GM23338 (cell line): Measurements from ENCODE around the gene PPP1R9B. TPM values are rescaled to one million over a fixed set of nuclear protein-coding genes. Genes with fewer than 3 reads are reported as not detected.

Source experiments
- ATAC-seq: fragments of 200-7000 bp; cut with Tn5 transposase; 3 replicates; pipeline ENCODE4 v1.9.1; 2020
- DNase-seq: peaks from one replicate; pipeline ENCODE4 v3.0.0-alpha.2; 2015; ENCODE audit warnings: low spot score
- H2AFZ ChIP-seq: fragments of 200-600 bp; sonication (generic); 2 replicates; pipeline ENCODE4 v1.8.0; 2016; ENCODE audit warnings: antibody characterized with exemption, mild to moderate bottlenecking, moderate library complexity
- H3F3A ChIP-seq: fragments of 200-600 bp; sonication (generic); replicated peaks from 2 replicates; pipeline ENCODE4 v1.8.0; 2017; ENCODE audit warnings: antibody characterized with exemption, mixed run types, low read depth
- H3K27ac ChIP-seq: fragments of 200-600 bp; sonication (generic); 2 replicates; pipeline ENCODE4 v1.6.1; 2016; ENCODE audit warnings: low read depth
- H3K27me3 ChIP-seq: fragments of 200-600 bp; sonication (generic); 2 replicates; pipeline ENCODE4 v1.8.0; 2016; ENCODE audit warnings: mild to moderate bottlenecking, mixed run types, moderate library complexity; ENCODE audit not compliant: insufficient read depth
- H3K36me3 ChIP-seq: fragments of 200-600 bp; sonication (generic); 2 replicates; pipeline ENCODE4 v1.8.0; 2016; ENCODE audit warnings: mild to moderate bottlenecking; ENCODE audit not compliant: insufficient read depth
- H3K4me1 ChIP-seq: fragments of 200-600 bp; sonication (generic); 2 replicates; pipeline ENCODE4 v1.8.0; 2016; ENCODE audit warnings: mild to moderate bottlenecking, moderate library complexity; ENCODE audit not compliant: insufficient read depth
- H3K4me2 ChIP-seq: fragments of 200-600 bp; sonication (generic); 2 replicates; pipeline ENCODE4 v1.7.1; 2017; ENCODE audit warnings: mixed run types
- H3K4me3 ChIP-seq: fragments of 200-600 bp; sonication (generic); 2 replicates; pipeline ENCODE4 v1.6.1; 2016; ENCODE audit warnings: mixed run types
- H3K79me2 ChIP-seq: fragments of 200-600 bp; sonication (generic); replicated peaks from 2 replicates; pipeline ENCODE4 v1.8.0; 2017; ENCODE audit warnings: mild to moderate bottlenecking; ENCODE audit not compliant: insufficient read depth
- H3K9me2 ChIP-seq: fragments of 200-600 bp; sonication (generic); 2 replicates; pipeline ENCODE4 v1.8.0; 2017; ENCODE audit not compliant: insufficient read depth
- H4K20me1 ChIP-seq: fragments of 200-600 bp; sonication (generic); replicated peaks from 2 replicates; pipeline ENCODE4 v1.8.0; 2017; ENCODE audit warnings: mild to moderate bottlenecking; ENCODE audit not compliant: insufficient read depth
- H3K27ac Mint-ChIP-seq: 2 replicates; pipeline ENCODE4 v1.8.0; 2020; ENCODE audit warnings: inconsistent platforms, mild to moderate bottlenecking, moderate library complexity, mixed read lengths
- H3K27me3 Mint-ChIP-seq: 3 replicates; pipeline ENCODE4 v1.8.0; 2022; ENCODE audit warnings: low read depth, mild to moderate bottlenecking, moderate library complexity, mixed read lengths, inconsistent platforms; ENCODE audit not compliant: insufficient read depth, poor library complexity
- H3K36me3 Mint-ChIP-seq: 3 replicates; pipeline ENCODE4 v1.8.0; 2021; ENCODE audit warnings: low read depth, mild to moderate bottlenecking, inconsistent platforms, moderate library complexity, mixed read lengths
- H3K4me1 Mint-ChIP-seq: 3 replicates; pipeline ENCODE4 v1.8.0; 2020; ENCODE audit warnings: mild to moderate bottlenecking, inconsistent platforms, mixed read lengths
- H3K4me3 Mint-ChIP-seq: 3 replicates; pipeline ENCODE4 v1.8.0; 2021; ENCODE audit warnings: moderate library complexity, mild to moderate bottlenecking, inconsistent platforms, mixed read lengths
- H3K9me3 Mint-ChIP-seq: 3 replicates; pipeline ENCODE4 v1.8.0; 2020; ENCODE audit warnings: moderate library complexity, mild to moderate bottlenecking, inconsistent platforms, mixed read lengths
- CREB1 ChIP-seq: fragments of 250-450 bp; sonication (Bioruptor Pico); IDR thresholded peaks from 2 replicates; pipeline ENCODE4 v1.5.0; 2020; ENCODE audit warnings: low read depth, mild to moderate bottlenecking, moderate library complexity
- ETS1 ChIP-seq: IDR thresholded peaks from 2 replicates; pipeline ENCODE4 v1.6.1; 2016; ENCODE audit warnings: antibody characterized with exemption
- EZH2 ChIP-seq: fragments of 200-600 bp; sonication (generic); IDR thresholded peaks from one replicate; pipeline ENCODE4 v1.8.0; 2017; ENCODE audit warnings: antibody characterized with exemption, mild to moderate bottlenecking, low read depth; ENCODE audit not compliant: unreplicated experiment
- EZH2phosphoT487 ChIP-seq: fragments of 200-600 bp; sonication (generic); IDR thresholded peaks from one replicate; pipeline ENCODE4 v1.8.1; 2018; ENCODE audit warnings: antibody characterized with exemption; ENCODE audit not compliant: unreplicated experiment
- JUNB ChIP-seq: IDR thresholded peaks from one replicate; pipeline ENCODE4 v1.6.1; 2016; ENCODE audit warnings: antibody characterized with exemption; ENCODE audit not compliant: unreplicated experiment
- NANOG ChIP-seq: IDR thresholded peaks from 2 replicates; pipeline ENCODE4 v1.6.1; 2016; ENCODE audit warnings: antibody characterized with exemption, borderline replicate concordance
- POLR2AphosphoS5 ChIP-seq: IDR thresholded peaks from 2 replicates; pipeline ENCODE4 v1.6.1; 2016; ENCODE audit warnings: antibody characterized with exemption, low read depth
- STAT1 ChIP-seq: IDR thresholded peaks from one replicate; pipeline ENCODE4 v1.6.1; 2016; ENCODE audit warnings: antibody characterized with exemption; ENCODE audit not compliant: unreplicated experiment
- ZNF114 ChIP-seq: fragments of 250-450 bp; sonication (Bioruptor Pico); IDR thresholded peaks from 2 replicates; pipeline ENCODE4 v1.5.0; 2020; ENCODE audit warnings: mild to moderate bottlenecking, moderate library complexity
- ZNF331 ChIP-seq: fragments of 250-450 bp; sonication (Bioruptor Pico); IDR thresholded peaks from 2 replicates; pipeline ENCODE4 v1.5.0; 2020; ENCODE audit warnings: low read depth, mild to moderate bottlenecking, moderate library complexity
- ZNF462 ChIP-seq: fragments of 250-450 bp; sonication (Bioruptor Pico); IDR thresholded peaks from 2 replicates; pipeline ENCODE4 v1.5.0; 2020; ENCODE audit warnings: mild to moderate bottlenecking, moderate library complexity
- polyA plus RNA-seq: library from polyadenylated mRNA; unstranded; fragments of >200 nt; fragmentation: Nextera tagmentation; extraction: Ambion mirVana; gene quantifications from 2 replicates; pipeline ENCODE4 v1.2.1, GENCODE V29; 2016
- total RNA-seq: library from RNA; depleted of rRNA; stranded (reverse); fragments of >200 nt; shearing (Covaris generic); gene quantifications from 2 replicates; pipeline ENCODE4 v1.2.3, GENCODE V29; 2014
- TF ChIP-seq, protein P1 (sequence below), 2 experiments: fragments of 200-600 bp in 1 of 2; sonication (generic) in 1 of 2; conservative IDR thresholded peaks; 2 replicates each; pipeline versions ENCODE4 v1.5.1 to v1.6.1; 2016 to 2017; ENCODE audit warnings: antibody characterized with exemption in 2 of 2, low read depth in 2 of 2, mild to moderate bottlenecking in 2 of 2, moderate library complexity in 1 of 2
- TF ChIP-seq, protein P2 (sequence below): IDR thresholded peaks from one replicate; pipeline ENCODE4 v1.6.1; 2018; ENCODE audit warnings: antibody characterized with exemption; ENCODE audit not compliant: unreplicated experiment

PPP1R9B gene
- total and polyA plus RNA-seq, 2 experiments from 2014 or later, result 2.1 to 10.5 TPM

DNA sequence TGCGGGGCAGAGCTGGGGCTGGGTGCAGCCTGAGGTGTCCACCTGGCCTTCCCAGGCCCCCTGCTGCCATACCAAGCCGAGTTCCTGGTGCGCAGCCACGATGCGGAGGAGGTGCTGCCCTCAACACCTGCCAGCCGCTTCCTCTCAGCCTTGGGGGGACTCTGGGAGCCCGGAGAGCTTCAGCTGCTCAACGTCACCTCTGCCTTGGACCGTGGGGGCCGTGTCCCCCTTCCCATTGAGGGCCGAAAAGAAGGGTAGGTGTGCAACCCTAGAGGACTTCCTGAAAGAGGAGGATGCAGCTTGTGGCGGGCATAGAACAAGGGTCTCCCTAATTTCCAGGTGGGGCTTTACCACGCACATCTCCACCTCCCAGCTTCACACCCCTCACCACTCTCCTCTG is 17.8 kb upstream of the PPP1R9B start:
- Histone ChIP-seq H3K79me2 (no peaks in the 10 kb centered on the region), H3K27ac (no peak overlapping the region), H3K4me3 (no peak overlapping the region), H3K36me3 (no peaks in the 10 kb centered on the region), H3K27me3 (no peaks in the 10 kb centered on the region), H3K9me2 (no peaks in the 10 kb centered on the region), H3K4me1 (no peaks in the 10 kb centered on the region), H3F3A (no peaks in the 10 kb centered on the region), H3K4me2 (no peak overlapping the region), H4K20me1 (no peaks in the 10 kb centered on the region), H2AFZ (no peak overlapping the region)
- no peak overlapping the region for H3K27ac Mint-ChIP-seq
- DNase-seq (no peak), ATAC-seq (no peak)
- no peaks in the 10 kb centered on the region for H3K36me3 Mint-ChIP-seq
- H3K4me1 Mint-ChIP-seq, result peaks cover 22% of the 10 kb centered on the region
- no peaks in the 10 kb centered on the region; the same call in 2 of the 3 replicates for H3K9me3 Mint-ChIP-seq
- no peak overlapping the region for H3K4me3 Mint-ChIP-seq
- peaks cover 17% of the 10 kb centered on the region for H3K27me3 Mint-ChIP-seq
- TF ChIP-seq EZH2 (no peak), STAT1 (no peak), EZH2phosphoT487 (no peak), POLR2AphosphoS5 (no peak), NANOG (no peak), CREB1 (no peak), ZNF331 (no peak), JUNB (no peak), ZNF114 (CRISPR knock-in tag) (no peak), ETS1 (no peak), ZNF462 (CRISPR knock-in tag) (no peak)
- TF ChIP-seq, protein P1, sequence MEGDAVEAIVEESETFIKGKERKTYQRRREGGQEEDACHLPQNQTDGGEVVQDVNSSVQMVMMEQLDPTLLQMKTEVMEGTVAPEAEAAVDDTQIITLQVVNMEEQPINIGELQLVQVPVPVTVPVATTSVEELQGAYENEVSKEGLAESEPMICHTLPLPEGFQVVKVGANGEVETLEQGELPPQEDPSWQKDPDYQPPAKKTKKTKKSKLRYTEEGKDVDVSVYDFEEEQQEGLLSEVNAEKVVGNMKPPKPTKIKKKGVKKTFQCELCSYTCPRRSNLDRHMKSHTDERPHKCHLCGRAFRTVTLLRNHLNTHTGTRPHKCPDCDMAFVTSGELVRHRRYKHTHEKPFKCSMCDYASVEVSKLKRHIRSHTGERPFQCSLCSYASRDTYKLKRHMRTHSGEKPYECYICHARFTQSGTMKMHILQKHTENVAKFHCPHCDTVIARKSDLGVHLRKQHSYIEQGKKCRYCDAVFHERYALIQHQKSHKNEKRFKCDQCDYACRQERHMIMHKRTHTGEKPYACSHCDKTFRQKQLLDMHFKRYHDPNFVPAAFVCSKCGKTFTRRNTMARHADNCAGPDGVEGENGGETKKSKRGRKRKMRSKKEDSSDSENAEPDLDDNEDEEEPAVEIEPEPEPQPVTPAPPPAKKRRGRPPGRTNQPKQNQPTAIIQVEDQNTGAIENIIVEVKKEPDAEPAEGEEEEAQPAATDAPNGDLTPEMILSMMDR (conservative IDR thresholded peaks at IDR 0.05; ENCODE audit: low read depth in 2 of 2), result no peak
- TF ChIP-seq, protein P2, sequence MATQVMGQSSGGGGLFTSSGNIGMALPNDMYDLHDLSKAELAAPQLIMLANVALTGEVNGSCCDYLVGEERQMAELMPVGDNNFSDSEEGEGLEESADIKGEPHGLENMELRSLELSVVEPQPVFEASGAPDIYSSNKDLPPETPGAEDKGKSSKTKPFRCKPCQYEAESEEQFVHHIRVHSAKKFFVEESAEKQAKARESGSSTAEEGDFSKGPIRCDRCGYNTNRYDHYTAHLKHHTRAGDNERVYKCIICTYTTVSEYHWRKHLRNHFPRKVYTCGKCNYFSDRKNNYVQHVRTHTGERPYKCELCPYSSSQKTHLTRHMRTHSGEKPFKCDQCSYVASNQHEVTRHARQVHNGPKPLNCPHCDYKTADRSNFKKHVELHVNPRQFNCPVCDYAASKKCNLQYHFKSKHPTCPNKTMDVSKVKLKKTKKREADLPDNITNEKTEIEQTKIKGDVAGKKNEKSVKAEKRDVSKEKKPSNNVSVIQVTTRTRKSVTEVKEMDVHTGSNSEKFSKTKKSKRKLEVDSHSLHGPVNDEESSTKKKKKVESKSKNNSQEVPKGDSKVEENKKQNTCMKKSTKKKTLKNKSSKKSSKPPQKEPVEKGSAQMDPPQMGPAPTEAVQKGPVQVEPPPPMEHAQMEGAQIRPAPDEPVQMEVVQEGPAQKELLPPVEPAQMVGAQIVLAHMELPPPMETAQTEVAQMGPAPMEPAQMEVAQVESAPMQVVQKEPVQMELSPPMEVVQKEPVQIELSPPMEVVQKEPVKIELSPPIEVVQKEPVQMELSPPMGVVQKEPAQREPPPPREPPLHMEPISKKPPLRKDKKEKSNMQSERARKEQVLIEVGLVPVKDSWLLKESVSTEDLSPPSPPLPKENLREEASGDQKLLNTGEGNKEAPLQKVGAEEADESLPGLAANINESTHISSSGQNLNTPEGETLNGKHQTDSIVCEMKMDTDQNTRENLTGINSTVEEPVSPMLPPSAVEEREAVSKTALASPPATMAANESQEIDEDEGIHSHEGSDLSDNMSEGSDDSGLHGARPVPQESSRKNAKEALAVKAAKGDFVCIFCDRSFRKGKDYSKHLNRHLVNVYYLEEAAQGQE, result no peak
